HG03521 (cell line): ENCODE data around the gene TCP11L2.

Source experiments
- ATAC-seq: cut with Tn5 transposase; IDR thresholded peaks from one replicate; pipeline ENCODE4 v1.9.1; 2021; ENCODE audit warnings: mild to moderate bottlenecking, moderate library complexity; ENCODE audit not compliant: unreplicated experiment

The TCP11L2 gene

DNA sequence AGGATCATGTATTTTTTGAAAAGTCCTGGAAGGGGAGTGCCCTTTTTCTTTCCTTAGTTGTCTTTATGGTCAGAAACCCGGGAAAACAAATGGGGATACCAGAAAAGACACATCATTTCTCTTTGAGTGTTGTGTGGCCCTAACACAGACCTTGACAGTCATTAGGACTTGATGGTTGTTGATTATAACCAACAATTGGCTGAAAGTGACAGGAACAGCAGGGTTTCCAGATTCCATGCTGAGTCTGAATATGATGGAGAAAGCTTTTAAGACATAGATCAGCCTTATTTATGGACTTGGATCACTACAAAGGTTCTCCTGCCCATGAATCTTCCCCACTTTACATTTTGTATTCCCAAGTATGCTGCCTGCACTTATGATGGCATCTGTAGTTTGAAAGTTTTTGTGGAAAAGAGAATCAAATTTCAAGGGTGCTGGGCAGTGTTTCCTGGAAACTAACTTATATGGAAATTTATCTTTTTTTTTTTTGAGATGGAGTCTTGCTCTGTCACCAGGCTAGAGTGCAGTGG, 85.4 kb downstream of the TCP11L2 start:
- no peak for ATAC-seq

DNA sequence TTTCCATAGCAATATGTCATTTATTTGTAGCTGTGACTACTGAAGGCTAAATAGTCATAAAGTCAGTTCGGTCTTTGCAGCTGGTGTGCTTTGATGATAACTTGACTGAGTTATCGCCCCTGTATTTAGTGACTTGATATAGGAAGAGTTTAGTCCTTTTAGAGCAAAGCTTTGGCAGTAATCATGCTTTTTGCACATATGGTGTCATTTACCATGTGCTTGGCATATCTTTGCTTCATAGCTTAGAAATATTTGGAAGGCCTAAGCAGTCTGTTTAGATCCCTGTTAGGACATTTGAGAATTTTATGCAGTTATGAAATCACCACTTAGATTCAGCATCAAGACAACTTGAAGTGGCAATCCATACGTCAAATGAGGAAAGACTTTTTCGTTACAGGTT, 86.6 kb downstream of the TCP11L2 start:
- no peak for ATAC-seq

DNA sequence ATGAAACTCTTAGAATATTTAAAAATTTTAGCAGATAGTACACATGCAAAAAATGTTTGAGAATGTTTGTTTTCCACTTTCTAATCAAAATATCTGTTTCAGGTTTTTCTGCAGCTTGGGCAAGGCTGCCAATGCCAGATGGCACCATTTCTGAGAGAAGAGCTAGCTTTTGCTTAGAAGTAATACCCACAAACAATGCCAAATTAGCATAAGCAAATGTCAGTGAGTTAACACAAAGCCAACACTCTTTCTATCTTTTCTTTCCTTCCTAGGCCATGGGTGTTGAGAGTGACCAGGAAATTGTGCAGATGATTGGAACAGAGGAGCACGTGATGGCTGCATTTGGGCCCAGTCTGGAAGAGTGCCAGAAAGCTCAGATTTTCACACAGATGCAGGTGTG, 90.2 kb downstream of the TCP11L2 start:
- no peak for ATAC-seq
